Hematopoietic multipotent progenitor cell treated with erythropoietin and hydrocortisone succinate and interleukin-3 and kit ligand, for 8 days (in vitro differentiated cells): ENCODE results near the gene CHST4.
"Not testable (repeated sequence)": the region's sequence is repeated elsewhere in the genome, so short reads cannot be mapped to it uniquely, and the experiment has no call there.

Experiments
- DNase-seq: peaks from one replicate; pipeline ENCODE4 v3.0.0-alpha.2; 2015

Gene CHST4

DNA sequence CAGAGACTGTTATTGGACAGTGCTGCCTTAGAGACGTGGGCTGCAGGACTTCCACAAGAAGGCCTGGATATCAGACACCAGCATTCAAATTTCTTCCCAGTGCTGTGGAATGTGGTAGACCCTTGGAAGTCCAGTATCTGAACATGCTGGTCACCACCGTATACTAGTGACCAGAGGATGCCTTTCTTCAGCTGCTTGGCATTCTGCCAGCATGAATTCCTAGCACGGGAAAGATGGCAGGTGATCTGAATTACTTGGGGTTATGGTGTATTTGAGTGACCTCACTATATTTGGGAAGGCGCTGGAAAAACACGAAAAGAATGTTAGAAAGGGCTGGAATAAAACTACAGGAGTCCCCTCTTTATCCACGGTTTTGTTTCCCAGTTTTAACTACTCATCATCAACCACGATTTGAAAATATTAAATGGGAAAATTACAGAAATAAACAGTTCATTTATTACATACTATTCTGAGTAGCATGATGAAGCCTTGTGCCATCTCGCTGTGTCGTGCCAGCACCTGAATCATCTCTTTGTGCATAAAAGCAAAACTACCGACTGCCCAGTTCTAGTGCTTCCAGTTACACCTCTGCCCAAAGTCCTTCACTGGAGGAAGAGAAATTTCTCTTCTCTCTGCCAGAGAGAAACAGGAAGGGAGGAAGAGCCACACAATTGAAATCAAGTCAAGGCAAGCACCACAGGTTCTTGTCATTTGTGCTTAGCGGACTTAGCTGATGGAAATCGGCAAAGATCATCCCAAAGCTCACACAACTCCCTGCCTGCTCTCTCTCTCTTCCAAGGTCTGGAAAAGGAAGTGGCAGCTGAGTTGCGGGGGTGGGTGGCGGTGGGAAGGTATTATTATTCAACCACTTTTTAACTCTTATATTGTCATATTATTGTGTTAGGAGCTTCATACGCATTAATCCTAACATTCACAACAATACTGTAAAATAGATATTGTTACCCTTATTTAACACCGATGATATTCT is 1.4 kb upstream of the CHST4 start:
- no peak for DNase-seq

DNA sequence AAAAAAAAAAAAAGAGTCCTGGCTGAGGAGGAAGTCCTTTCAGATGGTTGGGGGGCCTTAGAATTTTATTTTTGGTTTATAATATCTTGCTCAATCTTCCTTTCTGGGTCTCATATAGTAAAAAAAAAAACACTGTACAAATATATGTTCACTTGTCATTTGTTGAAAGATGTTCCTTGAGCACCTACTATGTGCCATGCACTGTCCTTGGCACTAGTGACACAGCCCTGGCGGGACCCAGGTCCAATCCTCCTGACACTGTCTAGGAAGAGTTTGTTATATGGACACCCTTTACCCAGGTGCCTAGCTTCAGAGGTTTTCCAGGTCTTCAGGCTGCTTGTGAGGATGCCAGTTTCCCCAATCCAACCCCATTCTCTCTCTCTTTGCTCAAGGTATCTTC is 2.0 kb downstream of the CHST4 start:
- no peak for DNase-seq

DNA sequence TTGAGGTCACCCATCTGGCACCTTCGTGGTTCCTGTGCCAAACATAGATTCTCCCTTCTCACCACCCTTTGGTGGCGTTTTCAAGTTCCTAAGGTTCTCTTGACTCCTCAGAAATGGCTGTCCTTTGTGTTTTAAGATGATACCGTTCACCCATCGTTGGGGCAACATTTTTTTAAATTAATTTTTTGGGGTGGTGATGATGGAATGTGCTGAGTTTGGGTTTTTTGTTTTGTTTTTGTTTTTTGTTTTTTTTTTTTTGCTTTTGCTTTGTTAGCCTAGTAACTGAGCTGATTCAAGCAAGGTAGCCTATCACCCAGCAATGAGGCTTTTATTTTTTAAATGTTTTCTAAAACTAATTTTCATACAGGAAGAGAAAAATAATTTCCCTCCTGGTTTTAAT is 2.6 kb downstream of the CHST4 start:
- no peak for DNase-seq

DNA sequence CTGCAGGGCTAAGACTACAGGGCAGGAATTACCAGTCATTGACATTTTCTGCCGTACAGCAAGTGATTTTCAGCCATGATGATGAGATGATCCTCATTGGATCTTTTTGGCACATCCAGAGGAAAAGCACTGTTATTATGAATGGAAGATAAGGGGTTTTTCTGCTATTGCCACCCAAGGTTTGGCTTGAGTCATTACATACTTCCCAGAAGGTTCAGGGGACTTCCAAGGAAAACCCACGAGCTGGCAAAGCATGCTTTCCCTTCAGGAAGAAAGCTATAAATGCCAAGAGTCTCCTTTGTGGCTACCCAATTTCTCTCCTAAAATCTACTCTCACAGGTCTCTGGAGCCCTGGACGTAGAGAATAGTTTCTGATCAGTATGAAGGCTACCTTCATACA is 6.1 kb downstream of the CHST4 start:
- DNase-seq: no peak

DNA sequence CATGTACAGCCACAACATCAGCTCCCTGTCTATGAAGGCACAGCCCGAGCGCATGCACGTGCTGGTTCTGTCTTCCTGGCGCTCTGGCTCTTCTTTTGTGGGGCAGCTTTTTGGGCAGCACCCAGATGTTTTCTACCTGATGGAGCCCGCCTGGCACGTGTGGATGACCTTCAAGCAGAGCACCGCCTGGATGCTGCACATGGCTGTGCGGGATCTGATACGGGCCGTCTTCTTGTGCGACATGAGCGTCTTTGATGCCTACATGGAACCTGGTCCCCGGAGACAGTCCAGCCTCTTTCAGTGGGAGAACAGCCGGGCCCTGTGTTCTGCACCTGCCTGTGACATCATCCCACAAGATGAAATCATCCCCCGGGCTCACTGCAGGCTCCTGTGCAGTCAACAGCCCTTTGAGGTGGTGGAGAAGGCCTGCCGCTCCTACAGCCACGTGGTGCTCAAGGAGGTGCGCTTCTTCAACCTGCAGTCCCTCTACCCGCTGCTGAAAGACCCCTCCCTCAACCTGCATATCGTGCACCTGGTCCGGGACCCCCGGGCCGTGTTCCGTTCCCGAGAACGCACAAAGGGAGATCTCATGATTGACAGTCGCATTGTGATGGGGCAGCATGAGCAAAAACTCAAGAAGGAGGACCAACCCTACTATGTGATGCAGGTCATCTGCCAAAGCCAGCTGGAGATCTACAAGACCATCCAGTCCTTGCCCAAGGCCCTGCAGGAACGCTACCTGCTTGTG is 10.7 kb downstream of the CHST4 start:
- no peak for DNase-seq

DNA sequence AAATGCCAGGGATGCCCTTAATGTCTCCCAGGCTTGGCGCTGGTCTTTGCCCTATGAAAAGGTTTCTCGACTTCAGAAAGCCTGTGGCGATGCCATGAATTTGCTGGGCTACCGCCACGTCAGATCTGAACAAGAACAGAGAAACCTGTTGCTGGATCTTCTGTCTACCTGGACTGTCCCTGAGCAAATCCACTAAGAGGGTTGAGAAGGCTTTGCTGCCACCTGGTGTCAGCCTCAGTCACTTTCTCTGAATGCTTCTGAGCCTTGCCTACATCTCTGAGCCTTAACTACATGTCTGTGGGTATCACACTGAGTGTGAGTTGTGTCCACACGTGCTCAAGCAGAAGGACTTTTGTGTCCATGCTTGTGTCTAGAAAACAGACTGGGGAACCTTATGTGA is 11.4 kb downstream of the CHST4 start:
- peak; percentile 57 for DNase-seq

DNA sequence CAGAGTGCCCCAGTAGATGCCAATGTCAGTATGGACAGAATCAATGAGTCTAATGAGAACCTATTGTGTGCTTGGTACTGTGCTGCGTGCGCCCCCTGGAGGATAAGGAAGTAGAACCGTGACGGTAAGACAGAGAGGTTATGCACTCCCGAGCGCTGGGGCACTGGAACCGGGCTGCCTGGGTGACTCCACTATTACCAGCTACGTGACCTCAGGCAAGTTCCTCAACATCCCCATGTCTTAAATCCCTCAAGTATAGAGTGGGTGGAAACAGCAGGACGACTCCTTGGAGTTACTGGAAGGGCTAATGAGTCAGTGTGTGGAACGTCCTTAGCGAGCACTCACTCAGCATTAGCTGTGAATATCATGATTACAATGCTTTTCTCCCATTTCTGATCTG is 16.2 kb downstream of the CHST4 start:
- DNase-seq: peak; percentile 74

DNA sequence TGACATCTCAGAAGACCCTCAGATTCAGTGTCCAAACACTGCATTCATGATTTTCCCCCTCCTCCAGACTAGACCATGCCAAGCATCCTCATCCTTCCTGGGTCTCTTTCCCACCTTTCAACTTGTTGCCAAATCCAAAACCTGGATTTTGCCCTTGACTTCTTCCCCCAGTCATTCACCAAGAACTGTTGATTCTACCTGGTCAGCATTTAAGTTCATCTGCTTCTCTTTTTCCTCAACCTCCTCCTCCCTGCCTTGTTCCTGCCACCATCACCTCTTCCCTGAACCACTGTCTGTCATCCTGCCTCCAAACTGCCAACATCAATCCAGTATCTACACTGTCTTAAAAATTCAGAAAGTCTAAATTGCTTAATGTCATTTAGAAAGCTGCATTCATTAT is 20.9 kb downstream of the CHST4 start:
- no peak for DNase-seq

DNA sequence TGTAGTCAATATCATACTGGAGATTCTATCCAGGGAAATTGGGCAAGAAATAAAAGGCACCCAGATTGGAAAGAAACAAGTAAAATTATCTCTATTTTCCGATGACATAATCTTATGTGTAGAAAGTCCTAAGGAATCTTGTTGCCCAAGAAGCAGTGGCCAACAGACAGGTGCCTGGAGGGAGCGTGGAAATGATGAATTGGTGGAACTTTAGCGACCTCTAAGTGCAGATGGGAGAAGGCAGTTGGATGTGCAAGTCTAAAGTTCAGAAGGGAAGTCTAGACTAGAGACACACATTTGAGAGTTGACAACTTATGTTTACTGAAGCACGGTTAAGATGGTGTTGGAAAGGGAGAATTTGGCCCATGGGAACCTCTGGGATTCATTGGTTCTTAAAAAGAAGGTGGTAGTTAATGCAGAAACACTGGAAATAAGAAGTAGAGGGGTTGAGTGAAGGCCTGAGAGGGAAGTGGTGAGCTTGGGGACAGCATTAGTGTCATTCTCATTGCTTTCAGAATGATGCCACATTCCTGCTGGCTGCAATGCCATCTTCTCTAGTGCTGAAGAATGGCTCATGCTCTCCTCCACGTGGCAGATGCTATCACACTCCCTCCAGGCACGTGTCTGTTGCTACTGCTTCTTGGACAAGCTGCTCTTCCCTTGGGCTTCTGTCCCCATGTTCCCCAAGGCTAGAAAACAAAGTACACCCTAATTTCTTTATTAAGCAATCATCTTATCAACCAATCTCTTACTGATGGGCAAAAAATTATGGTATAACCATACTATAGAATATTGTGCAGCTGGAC is 26.7 kb downstream of the CHST4 start:
- no peak for DNase-seq

DNA sequence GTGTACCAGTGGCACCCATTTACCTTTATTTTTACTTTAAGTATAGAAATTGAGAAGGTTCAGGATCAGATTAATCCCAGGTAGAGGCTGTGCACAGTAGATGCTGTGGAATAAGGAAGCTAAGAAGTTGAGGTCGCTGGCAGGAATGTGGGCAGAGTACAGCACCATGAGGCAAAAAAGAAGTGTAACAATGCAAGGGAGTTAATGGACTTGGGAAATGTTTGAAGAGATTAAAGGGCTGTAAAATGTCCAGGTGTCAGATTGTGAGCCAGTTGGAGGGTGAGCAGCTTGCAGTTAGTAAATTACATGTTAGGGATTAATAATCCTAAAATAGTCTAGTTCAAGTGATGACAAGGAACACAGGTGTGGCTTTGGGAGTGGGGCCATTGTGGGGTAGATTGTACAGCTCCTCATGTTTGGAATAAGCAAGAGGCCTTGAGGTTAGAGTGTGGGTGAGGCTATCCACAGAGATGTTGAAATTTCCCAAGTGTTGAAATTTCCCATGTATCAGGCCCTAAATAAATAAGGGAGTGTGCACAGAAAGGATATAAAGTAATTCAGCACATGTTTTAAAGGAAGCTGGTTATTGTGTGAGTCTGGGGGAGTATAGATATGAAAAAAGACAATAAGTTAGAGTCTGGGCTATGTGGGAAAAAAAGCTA is 29.1 kb downstream of the CHST4 start:
- DNase-seq: no peak

DNA sequence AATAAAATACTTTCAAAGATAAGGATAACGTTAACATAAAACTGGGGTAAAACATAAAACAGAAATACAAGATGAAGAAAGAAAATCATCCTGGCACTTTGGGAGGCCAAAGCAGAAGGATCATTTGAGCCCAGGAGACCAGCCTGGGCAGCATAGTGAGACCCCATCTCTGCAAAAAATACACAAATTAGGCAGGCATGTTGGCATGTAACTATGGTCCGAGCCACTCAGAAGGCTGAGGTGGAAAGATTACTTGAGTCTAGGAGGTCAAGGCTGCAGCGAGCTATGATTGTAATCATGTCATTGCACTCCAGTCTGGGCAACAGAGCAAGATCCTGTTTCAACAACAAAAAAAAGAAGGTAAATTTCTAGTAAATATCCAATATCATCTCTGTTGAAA is 31.1 kb downstream of the CHST4 start:
- DNase-seq: no peak

DNA sequence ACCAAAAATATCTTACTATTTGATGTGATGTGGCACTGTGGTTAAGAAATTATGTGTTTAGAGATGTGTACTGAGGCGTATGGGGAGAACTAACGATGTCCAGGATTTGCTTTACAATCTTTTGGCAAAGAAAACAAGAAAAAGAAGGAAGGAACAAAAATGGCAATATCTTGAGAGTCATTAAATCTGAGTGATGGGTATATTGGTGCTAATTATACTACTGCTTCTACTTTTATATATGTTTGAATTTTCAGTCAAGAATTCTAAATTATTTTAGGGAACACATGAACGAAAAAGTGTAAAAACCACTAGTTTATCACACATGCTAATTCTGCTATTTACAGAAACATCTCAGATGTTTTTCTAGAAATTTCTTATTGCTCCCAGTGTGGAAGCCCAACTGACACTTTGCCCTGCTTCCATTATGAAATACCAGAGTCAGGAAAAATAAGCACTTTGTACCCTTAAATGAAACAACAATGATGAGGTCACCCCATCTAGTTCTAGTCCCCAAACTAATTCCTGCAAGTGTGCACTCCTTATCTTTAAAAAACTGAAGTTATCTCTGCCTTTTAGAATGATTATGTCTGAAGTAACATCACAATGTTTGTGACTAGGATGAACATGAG is 31.8 kb downstream of the CHST4 start:
- no peak for DNase-seq

DNA sequence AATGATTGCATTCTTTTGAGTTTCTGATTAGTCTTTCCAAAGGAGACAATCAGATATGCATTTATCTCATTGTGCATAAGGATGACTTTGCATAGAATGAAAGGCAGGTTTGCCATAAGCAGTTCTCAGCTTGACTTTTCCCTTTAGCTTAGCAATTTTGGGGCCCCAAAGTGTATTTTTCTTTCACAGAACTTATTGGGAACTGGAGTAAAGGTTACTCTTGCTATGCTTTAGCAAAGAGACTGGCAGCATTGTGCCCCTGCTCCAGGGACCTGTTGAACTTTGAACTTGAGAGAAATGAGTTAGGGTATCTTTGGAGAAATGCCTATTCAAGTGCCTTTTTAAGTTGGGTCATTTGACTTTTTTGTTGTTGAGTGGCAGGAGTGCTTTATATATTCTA is 33.6 kb downstream of the CHST4 start:
- DNase-seq: no peak

DNA sequence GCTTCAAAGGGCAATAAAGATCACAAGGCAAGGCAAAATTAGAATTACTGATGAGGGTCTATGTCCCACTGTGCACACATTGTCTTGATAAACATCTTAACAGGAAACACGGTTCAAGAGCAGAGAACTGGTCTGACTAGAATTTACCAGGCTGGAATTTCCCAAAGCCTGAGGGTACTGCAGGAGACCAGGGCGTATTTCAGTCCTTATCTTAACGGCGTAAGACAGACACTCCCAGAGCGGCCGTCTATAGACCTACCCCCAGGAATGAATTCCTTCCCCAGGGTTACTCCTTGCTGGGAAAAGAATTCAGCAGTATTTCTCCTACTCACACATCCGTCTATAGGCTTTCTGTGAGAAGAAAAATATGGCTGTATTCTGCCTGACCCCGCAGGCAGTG is 35.7 kb downstream of the CHST4 start:
- DNase-seq: not testable (repeated sequence)

DNA sequence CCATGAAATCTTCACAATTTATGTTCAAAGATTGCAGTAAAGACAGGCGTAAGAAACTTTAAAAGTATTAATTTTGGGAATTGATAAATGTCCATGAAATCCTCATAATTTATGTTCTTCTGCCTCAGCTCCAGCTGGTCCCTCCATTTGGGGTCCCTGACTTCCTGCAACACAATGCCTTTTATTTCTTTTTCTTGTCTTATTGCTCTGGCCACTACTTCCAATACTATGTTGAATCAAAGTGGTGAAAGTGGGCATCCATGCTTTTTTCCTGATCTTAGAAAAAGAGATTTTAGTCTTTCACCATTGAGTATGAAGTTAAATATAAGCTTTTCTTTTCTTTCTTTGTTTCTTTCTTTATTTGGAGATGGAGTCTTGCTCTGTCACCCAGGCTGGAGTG is 36.3 kb downstream of the CHST4 start:
- no peak for DNase-seq

DNA sequence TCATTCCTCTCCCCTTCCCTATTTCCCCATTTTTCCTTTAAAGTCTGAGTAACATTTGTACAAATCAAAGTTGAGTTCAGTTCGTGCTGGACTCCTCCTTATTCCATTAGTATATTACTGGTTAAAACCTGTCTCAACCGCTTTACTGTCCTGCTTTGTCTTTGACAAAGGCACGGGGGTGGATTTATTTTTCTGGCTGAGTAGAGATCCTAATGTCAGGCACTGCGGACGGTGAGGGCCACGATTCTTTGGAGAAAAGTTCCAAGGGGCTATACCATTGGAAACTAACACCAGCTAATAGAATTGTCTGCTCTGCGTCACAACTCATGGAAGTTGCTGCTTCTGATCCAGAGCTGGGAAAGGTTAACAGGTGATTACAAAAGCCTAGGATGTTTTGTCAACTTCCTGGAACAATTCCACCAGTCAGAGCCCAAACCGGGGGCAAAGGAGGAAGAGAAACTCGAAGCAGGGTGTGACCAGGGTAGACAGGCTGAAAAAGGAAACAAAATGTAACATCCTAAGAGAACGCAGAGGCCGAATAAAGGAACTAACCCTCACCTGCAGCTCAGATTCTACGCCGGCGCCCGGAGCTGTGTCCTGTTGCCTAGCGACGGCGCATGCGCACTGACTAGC is 38.2 kb downstream of the CHST4 start:
- peak; percentile 4 for DNase-seq

DNA sequence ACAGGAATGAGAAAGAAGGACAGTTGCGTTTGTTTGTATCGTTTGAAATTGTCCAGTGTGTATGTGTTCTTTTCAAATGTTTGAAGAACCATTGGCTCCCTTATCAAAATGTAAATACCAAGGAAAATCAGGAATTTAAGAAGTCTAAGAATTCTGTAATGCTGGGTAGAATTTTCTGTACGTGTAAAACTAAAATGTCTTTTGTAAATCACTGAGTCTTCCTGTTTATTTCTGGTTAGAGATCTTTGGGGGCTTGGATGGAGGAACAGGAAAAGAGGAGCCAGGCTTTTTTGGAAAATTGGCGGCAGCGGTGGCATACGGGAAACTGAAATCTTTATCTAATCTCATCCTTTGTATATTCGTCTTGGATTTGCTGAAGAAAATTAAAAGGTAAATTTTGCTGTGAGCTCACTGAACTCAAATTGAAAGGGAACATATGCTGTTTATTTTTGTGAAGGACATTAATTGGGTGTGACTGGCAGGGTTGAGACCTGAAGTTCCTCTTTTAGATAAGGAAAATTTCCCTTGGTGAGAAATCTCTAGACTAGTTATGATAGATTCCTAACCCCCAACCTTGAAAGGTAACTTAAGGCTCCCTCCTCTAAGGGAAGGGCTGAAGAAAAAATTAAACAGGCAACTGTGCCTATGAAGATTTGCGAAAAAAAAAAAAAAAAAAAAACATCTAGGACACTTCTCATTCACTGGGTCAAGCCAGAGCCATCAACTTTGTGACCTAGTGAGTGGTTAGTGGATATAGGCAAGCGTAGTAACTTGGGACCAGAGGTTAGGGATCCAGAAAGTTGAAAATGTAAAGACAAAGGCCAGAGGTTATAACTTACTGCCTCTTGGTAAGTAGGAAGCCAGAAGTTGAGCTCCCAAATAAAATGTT is 39.8 kb downstream of the CHST4 start:
- peak; percentile 31 for DNase-seq

DNA sequence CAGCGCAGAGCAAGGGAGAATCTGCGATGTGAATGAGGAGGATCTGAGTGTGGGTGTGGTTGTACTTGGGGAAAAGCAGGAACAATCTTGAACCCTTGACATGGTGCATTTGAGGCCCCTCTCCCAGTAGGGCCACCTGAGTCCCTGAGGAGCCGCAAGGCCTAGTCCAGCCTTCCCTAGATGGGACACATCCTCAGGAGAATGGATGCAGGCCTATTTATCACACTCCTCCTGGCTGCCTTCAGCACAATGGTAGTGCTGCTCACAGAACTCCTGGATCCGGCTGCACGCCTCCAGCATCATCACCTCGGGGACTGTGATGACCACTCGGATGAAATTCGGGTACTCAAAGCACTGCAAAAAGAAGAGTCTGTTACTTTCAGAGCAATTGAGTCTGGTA is 41.7 kb downstream of the CHST4 start:
- DNase-seq: no peak

DNA sequence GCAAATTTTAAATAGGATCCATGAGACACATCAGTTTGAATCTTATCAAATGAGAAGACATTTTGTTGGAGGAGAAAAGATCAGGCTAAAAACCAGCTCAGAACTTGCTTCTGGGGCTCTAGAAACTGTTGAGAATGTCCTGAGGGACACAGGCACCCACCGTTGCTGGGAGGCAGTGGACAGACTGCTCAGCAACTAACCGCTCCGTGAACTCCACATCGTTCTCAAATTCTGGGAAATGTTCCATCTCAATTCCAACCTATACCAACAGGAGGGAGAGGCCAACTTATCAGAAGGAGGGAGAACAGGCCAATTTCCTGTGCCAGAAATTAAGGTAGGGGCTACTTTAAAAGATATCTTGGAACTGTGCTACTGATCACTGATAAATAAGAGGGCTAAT is 42.3 kb downstream of the CHST4 start:
- DNase-seq: no peak

DNA sequence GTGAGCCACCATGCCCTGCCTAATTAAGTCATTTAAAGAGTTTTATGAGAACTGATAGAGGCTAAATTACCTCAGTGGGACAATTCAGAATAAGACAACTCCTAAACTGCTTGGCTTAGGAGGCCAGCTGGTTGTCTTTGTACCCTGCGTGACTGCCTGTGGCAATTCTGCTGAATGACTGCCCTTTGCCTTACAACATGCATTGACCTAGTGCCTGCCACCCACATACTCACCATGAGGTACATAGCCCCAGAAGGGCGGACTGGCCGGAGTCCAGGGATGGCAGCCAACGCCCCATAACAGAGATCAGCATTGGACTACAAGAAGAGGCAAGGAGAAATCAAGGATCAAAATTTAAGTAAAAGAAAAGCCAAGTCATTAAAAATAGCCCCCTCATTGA is 43.4 kb downstream of the CHST4 start:
- DNase-seq: no peak

DNA sequence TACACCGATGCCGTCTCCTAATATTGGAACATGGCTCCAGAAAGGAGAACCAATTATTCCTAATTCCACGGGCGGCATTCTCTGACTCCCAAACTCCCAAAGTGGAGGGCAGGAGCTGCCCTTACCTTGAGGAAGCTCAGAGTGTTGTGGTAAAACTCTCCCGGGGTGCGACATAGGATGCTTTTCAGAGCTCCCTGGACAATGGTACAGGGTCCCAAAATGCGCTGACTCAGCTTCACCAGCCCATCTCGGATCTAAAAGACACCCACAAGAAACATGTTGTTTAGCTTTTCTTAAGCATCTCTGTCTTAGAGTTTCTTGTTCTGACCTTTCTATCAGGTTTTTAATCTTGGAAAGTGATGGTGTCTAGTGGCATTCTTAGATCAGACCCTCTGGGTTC is 43.9 kb downstream of the CHST4 start:
- no peak for DNase-seq
